ENCODE measurements around the gene GAB2. TPM values are rescaled to one million over a fixed set of nuclear protein-coding genes. Genes with fewer than 3 reads are reported as not detected.

GAB2 gene
- total and polyA plus RNA-seq, 8 donors = 2.2 to 19.3 (median 8.6) TPM

GRCh38 chr11:78354408-78355308 is 63.0 kb downstream of the GAB2 start:
- Histone ChIP-seq H3K9me3 (no peaks in the 10 kb centered on the region), H3K27ac (no peak overlapping the region), H3K4me3 (no peak overlapping the region), H3K27me3 (no peaks in the 10 kb centered on the region), H3K36me3 (no peaks in the 10 kb centered on the region), H3K4me1 (peaks cover 18 to 57% (median 33%) of the 10 kb centered on the region in 4 donors)
- DNase-seq = peak in 1 of 2 donors; percentile 51
- 54 to 72% (median 67%) methylated on average over 7 of the region's 7 CpGs for WGBS, 5 donors
- TF ChIP-seq CTCF (IDR thresholded peaks at IDR 0.05) (no peak), POLR2AphosphoS5 (IDR thresholded peaks at IDR 0.05) (no peak), EP300 (IDR thresholded peaks at IDR 0.05) (no peak), POLR2A (IDR thresholded peaks at IDR 0.05) (no peak)
- intact Hi-C loops (cut with DNase I; ENCODE audit: low total_unique reads) = no loop called here

GRCh38 chr11:78351979-78352841 is 65.4 kb downstream of the GAB2 start:
- intact Hi-C loops (cut with DNase I; ENCODE audit: low total_unique reads) = no loop called here
- no peak for DNase-seq
- WGBS, 5 donors = 82 to 92% (median 91%) methylated on average over 14 of the region's 14 CpGs
- no peak for TF ChIP-seq POLR2AphosphoS5 (IDR thresholded peaks at IDR 0.05)
- Histone ChIP-seq H3K4me1 (peaks cover 31 to 78% (median 42%) of the 10 kb centered on the region in 4 donors), H3K4me3 (no peak overlapping the region), H3K27ac (peak overlapping the region in 3 of 5 donors; percentile 23 to 84 (median 78)), H3K27me3 (no peaks in the 10 kb centered on the region), H3K36me3 (no peaks in the 10 kb centered on the region), H3K9me3 (no peaks in the 10 kb centered on the region)

GRCh38 chr11:78351193-78351592 is 66.4 kb downstream of the GAB2 start:
- WGBS, 5 donors = 56 to 71% (median 68%) methylated on average over 3 of the region's 3 CpGs
- Histone ChIP-seq H3K27ac (peak overlapping the region in 4 of 5 donors; percentile 68 to 86 (median 81)), H3K4me1 (peaks cover 31 to 87% (median 42%) of the 10 kb centered on the region in 4 donors), H3K4me3 (peak overlapping the region in 3 of 4 donors; percentile 11 to 22 (median 19)), H3K36me3 (no peaks in the 10 kb centered on the region), H3K9me3 (no peaks in the 10 kb centered on the region), H3K27me3 (no peaks in the 10 kb centered on the region)
- intact Hi-C loops (cut with DNase I; ENCODE audit: low total_unique reads) = no loop called here
- no peak for DNase-seq
- TF ChIP-seq POLR2A (IDR thresholded peaks at IDR 0.05) (no peak), POLR2AphosphoS5 (IDR thresholded peaks at IDR 0.05) (no peak), CTCF (IDR thresholded peaks at IDR 0.05) (no peak), EP300 (IDR thresholded peaks at IDR 0.05) (no peak)

- intact Hi-C loops (cut with DNase I; ENCODE audit: low total_unique reads) = no loop called here
- H3K27ac ChIP-seq = peak overlapping the region; percentile 28 to 86 (median 78)
- H3K9me3 ChIP-seq = no peaks in the 10 kb centered on the region
- no peaks in the 10 kb centered on the region for H3K27me3 ChIP-seq
- peak in 1 of 2 donors; percentile 71 for DNase-seq
- peak overlapping the region; percentile 11 to 22 (median 15) for H3K4me3 ChIP-seq
- 3 to 18% (median 4%) methylated on average over 7 of the region's 7 CpGs for WGBS, 5 donors
- TF ChIP-seq CTCF (IDR thresholded peaks at IDR 0.05) = no peak
- no peak for TF ChIP-seq POLR2A (IDR thresholded peaks at IDR 0.05)
- TF ChIP-seq POLR2AphosphoS5 (IDR thresholded peaks at IDR 0.05) = no peak
- TF ChIP-seq EP300 (IDR thresholded peaks at IDR 0.05) = no peak
- no peaks in the 10 kb centered on the region for H3K36me3 ChIP-seq
- H3K4me1 ChIP-seq = peaks cover 31 to 92% (median 42%) of the 10 kb centered on the region in 4 donors
Measured at GRCh38 chr11:78350646-78351165, 66.9 kb downstream of the GAB2 start.

All from stomach (tissue), 9 donors.